Activated CD8-positive, alpha-beta memory T cell treated with anti-CD3 and anti-CD28 coated beads, Interleukin-2, amount 10 ng/mL, durations not matched to agents 7 days and 5 days (primary cell): Measurements from ENCODE around the gene BCL2L1. TPM values are rescaled to one million over a fixed set of nuclear protein-coding genes. Genes with fewer than 3 reads are reported as not detected.
"Not testable (repeated sequence)": the region's sequence is repeated elsewhere in the genome, so short reads cannot be mapped to it uniquely, and the experiment has no call there.

ENCODE experiments used
- ATAC-seq: fragments of 150-1000 bp; cut with Tn5 transposase; one replicate; pipeline ENCODE4 v1.10.0; 2021; ENCODE audit warnings: moderate library complexity
- CTCF ChIA-PET: fragments of 350-600 bp; sonication (Branson Sonifier 250); formaldehyde crosslinking; loops from one replicate; lab custom pipeline; 2021; ENCODE audit warnings: antibody characterized with exemption; lab: Charles Lee
- DNase-seq: peaks from one replicate; pipeline ENCODE4 v3.0.0-alpha.2; 2020
- H3K27ac Mint-ChIP-seq: one replicate; pipeline ENCODE4 v1.8.0; 2021; ENCODE audit warnings: mild to moderate bottlenecking, mixed read lengths
- H3K27me3 Mint-ChIP-seq: one replicate; pipeline ENCODE4 v1.8.0; 2021; ENCODE audit warnings: mixed read lengths
- H3K36me3 Mint-ChIP-seq: one replicate; pipeline ENCODE4 v1.8.0; 2021; ENCODE audit warnings: mild to moderate bottlenecking, mixed read lengths
- H3K4me1 Mint-ChIP-seq: one replicate; pipeline ENCODE4 v1.8.0; 2021; ENCODE audit warnings: mixed read lengths
- H3K4me3 Mint-ChIP-seq: one replicate; pipeline ENCODE4 v1.8.0; 2021; ENCODE audit warnings: mild to moderate bottlenecking, moderate library complexity, mixed read lengths
- H3K9me3 Mint-ChIP-seq: one replicate; pipeline ENCODE4 v1.8.0; 2022; ENCODE audit warnings: low read depth, mixed read lengths
- total RNA-seq, 2 experiments: library from RNA; stranded (reverse); gene quantifications; one replicate each; pipeline ENCODE4 v1.2.3, GENCODE V29; 2021

The BCL2L1 gene
- total RNA-seq, 2 experiments from 2014 or later = 69.8 to 121 TPM

GRCh38 chr20:31668944-31669343, 53.7 kb downstream of the BCL2L1 start:
- DNase-seq, H3K27me3 Mint-ChIP-seq, H3K4me3 Mint-ChIP-seq, ATAC-seq, H3K9me3 Mint-ChIP-seq: not testable (repeated sequence)
- CTCF ChIA-PET = interaction anchor here (1.4 to 25.0 kb wide), 3 partner anchors 8 to 56 kb away, joined by 3 to 685 read pairs (median 3); partner anchors contain the start of gene BCL2L1
- peak overlapping the region; percentile 70 for H3K27ac Mint-ChIP-seq
- peaks cover 85% of the 10 kb centered on the region for H3K4me1 Mint-ChIP-seq
- H3K36me3 Mint-ChIP-seq = peaks cover 42% of the 10 kb centered on the region

- peak overlapping the region; percentile 91 for H3K27ac Mint-ChIP-seq
- H3K27me3 Mint-ChIP-seq = no peaks in the 10 kb centered on the region
- peaks cover 39% of the 10 kb centered on the region for H3K36me3 Mint-ChIP-seq
- no peaks in the 10 kb centered on the region for H3K9me3 Mint-ChIP-seq
- H3K4me3 Mint-ChIP-seq = no peak overlapping the region
- ATAC-seq (no peak), DNase-seq (no peak)
- H3K4me1 Mint-ChIP-seq = peaks cover 78% of the 10 kb centered on the region
- CTCF ChIA-PET = interaction anchor here (1.2 to 25.0 kb wide), 4 partner anchors 31 to 55 kb away, joined by 3 to 685 read pairs (median 3); partner anchors contain the start of gene BCL2L1
Measured at GRCh38 chr20:31667315-31668285, 55.1 kb downstream of the BCL2L1 start.

DNA sequence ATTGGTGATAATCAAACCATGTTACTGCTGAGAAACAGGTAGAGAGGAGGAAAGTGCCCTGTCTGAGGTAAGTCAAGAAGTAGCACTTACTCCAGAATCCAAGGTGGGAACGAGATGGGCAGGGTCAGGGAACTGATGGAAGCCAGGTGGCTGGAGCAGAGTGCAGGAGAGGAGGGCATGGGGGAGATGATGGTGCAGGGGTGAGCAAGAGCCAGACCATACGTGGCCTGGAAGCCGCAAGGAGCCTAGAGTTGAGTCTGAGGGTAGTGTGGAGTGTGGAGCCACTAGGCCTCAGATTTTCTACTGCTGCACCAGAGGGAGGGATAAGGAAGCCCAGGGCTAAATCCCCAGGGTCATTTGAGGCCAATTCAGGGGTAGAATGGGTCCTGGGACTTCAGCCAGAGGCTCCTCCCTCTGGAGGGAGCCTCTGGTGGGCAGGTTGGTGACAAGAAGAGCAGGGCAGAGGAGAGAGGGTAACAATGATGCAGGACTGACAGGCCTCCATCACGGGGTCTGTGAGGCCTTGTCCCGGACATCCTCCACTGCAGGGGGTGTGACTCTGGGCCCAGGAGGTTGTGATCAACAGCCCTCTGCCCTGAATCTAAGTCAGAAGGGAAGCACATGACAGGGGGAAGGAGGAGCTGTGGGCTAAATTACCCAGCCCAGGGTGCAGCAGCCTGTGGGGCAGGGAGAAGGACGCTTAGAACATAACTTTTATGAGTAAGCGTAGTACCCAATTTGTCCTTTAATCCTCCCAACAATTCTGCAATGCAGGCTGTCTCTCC, 56.2 kb downstream of the BCL2L1 start:
- H3K27ac Mint-ChIP-seq = peak overlapping the region; percentile 91
- peaks cover 79% of the 10 kb centered on the region for H3K4me1 Mint-ChIP-seq
- H3K27me3 Mint-ChIP-seq = no peaks in the 10 kb centered on the region
- H3K4me3 Mint-ChIP-seq = no peak overlapping the region
- no peaks in the 10 kb centered on the region for H3K9me3 Mint-ChIP-seq
- DNase-seq (peak; percentile 83), ATAC-seq (peak; percentile 85)
- H3K36me3 Mint-ChIP-seq = peaks cover 36% of the 10 kb centered on the region
- CTCF ChIA-PET = interaction anchor here (1.2 to 25.0 kb wide), 3 partner anchors 33 to 53 kb away, joined by 3 to 685 read pairs (median 3); partner anchors contain the start of gene BCL2L1

- Mint-ChIP-seq H3K4me3 (no peak overlapping the region), H3K4me1 (peaks cover 77% of the 10 kb centered on the region), H3K27ac (peak overlapping the region; percentile 91), H3K27me3 (no peaks in the 10 kb centered on the region), H3K36me3 (peaks cover 33% of the 10 kb centered on the region), H3K9me3 (no peaks in the 10 kb centered on the region)
- CTCF ChIA-PET = interaction anchor here (2.4 to 25.0 kb wide), 2 partner anchors 10 to 49 kb away, joined by 17 to 685 read pairs; partner anchors contain the start of gene BCL2L1
- DNase-seq = no peak
- ATAC-seq = no peak
Measured at GRCh38 chr20:31665753-31666152, 56.9 kb downstream of the BCL2L1 start.

DNA sequence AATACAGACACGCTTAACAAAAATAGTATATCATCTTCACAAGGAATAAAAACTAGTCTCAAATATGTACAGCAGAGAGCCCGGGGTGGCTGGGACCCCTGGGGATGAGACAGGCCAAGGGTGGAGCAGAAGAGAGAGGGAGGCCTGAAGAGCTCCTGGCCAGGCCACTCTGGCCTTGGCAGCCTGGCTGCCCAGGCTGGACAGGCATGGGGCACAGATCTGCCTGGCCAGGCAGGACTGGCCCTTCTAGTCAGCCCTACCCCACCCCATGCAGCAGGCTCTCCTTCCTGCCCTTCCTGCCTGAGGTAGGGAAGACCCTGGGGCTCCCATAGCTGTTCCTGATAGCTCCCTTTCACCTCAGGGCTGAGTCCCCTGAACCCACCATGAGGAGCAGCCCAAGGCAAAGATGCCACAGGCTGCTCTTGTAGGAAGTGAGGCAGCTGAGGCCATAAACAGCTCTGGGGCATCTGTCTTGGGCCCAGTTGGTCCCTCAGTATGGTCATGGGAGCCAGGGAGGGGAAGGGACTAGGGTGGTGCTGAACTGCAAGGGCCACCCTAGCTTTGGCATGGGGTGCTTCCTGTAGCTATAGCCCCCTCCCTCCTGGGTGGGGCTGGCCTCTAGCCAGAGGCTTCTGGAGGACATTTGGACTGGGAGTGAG, 57.8 kb downstream of the BCL2L1 start:
- H3K4me1 Mint-ChIP-seq = peaks cover 70% of the 10 kb centered on the region
- H3K36me3 Mint-ChIP-seq = peaks cover 28% of the 10 kb centered on the region
- peak overlapping the region; percentile 74 for H3K27ac Mint-ChIP-seq

DNA sequence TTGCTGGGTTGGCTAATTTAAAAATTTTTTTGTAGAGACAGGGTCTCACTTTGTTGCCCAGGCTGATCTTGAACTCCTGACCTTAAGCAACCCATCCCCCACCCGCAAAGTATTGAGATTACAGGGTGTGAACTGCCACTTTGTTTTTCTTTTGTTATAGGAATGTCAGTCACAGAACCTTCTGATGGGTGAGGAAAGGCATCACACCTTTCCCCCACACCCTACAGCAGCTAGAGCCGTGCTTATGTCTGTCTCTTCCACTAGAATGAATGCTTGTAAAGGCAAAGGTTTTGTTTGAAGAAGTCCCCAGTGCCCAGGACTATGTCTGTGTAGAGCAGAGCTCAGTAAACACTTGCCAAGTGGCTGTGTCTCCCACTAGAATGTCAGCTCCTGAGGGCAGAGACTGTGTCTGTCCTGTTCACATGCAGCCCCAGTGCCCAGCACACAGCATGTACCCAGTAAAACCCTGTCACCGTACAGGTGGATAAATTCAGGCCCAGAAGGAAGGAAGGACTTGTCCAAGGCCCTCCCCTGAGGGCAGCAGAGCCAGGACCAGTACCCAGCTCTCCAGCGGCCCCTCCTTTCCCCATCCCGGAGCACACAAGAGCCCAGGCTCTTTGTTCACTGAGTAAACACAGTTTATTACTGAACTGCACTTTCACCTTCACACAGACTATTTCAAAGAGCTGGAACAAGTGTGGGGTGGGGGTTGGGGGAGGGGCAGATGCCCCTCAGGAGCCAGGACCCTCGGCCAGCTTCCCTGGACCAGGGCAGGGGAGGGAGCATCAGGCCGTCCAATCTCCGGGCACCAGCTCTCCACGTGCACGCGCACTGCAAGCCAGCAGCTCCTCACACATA, 58.6 kb downstream of the BCL2L1 start:
- Mint-ChIP-seq H3K4me1 (peaks cover 62% of the 10 kb centered on the region), H3K4me3 (no peak overlapping the region), H3K9me3 (no peaks in the 10 kb centered on the region), H3K36me3 (peaks cover 22% of the 10 kb centered on the region), H3K27me3 (no peaks in the 10 kb centered on the region), H3K27ac (peak overlapping the region; percentile 74)
- CTCF ChIA-PET = interaction anchor here (1.1 to 25.0 kb wide), 7 partner anchors 9 to 51 kb away, joined by 3 to 685 read pairs (median 6); partner anchors contain the start of gene BCL2L1
- no peak for DNase-seq
- no peak for ATAC-seq

More for the DNA sequence above, 57.8 kb downstream of the BCL2L1 start:
- H3K9me3 Mint-ChIP-seq = no peaks in the 10 kb centered on the region
- CTCF ChIA-PET = interaction anchor here (1.1 to 25.0 kb wide), 7 partner anchors 10 to 52 kb away, joined by 3 to 685 read pairs (median 6); partner anchors contain the start of gene BCL2L1
- DNase-seq = no peak
- H3K4me3 Mint-ChIP-seq = no peak overlapping the region
- ATAC-seq = no peak
- no peaks in the 10 kb centered on the region for H3K27me3 Mint-ChIP-seq

- Mint-ChIP-seq H3K9me3 (no peaks in the 10 kb centered on the region), H3K27ac (peak overlapping the region; percentile 72)
Measured at GRCh38 chr20:31663524-31663837, 59.2 kb downstream of the BCL2L1 start.

DNA sequence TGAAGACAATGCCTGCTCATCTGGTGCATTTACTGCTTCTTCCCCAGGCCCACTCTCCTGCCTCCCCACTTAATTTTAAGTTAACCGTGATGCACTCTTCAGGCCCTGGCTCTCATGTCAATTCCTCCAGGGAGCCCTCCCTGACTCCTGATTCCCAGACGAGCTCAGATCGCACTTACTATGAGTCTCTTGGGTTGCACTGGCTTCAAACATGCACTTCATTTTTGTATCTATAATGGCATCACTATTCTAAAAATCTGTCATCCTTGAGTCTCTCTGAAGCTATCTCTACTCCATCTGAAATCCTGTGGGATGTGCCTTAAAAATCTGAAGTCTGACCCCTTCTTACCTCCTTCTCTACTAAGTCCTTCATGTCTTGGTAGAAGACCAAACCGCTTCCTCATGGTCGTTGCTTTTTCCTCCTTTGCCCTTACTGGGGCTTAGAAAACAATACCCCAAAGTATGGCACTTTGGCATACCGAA, 60.3 kb downstream of the BCL2L1 start:
- CTCF ChIA-PET = interaction anchor here (0.9 to 25.0 kb wide), 22 partner anchors 10 to 148 kb away, joined by 3 to 685 read pairs (median 11); partner anchors contain the start of genes BCL2L1, HM13 and TPX2
- no peak for DNase-seq
- Mint-ChIP-seq H3K36me3 (peaks cover 18% of the 10 kb centered on the region), H3K4me1 (peaks cover 49% of the 10 kb centered on the region), H3K27ac (peak overlapping the region; percentile 84), H3K9me3 (no peaks in the 10 kb centered on the region), H3K27me3 (no peaks in the 10 kb centered on the region), H3K4me3 (peak overlapping the region; percentile 50)
- ATAC-seq = no peak

More at GRCh38 chr20:31663524-31663837, 59.2 kb downstream of the BCL2L1 start:
- Mint-ChIP-seq H3K4me3 (no peak overlapping the region), H3K36me3 (peaks cover 21% of the 10 kb centered on the region), H3K4me1 (peaks cover 57% of the 10 kb centered on the region), H3K27me3 (no peaks in the 10 kb centered on the region)
- ATAC-seq (no peak), DNase-seq (no peak)
- CTCF ChIA-PET = interaction anchor here (1.2 to 25.0 kb wide), 5 partner anchors 9 to 51 kb away, joined by 3 to 685 read pairs (median 17); partner anchors contain the start of gene BCL2L1

DNA sequence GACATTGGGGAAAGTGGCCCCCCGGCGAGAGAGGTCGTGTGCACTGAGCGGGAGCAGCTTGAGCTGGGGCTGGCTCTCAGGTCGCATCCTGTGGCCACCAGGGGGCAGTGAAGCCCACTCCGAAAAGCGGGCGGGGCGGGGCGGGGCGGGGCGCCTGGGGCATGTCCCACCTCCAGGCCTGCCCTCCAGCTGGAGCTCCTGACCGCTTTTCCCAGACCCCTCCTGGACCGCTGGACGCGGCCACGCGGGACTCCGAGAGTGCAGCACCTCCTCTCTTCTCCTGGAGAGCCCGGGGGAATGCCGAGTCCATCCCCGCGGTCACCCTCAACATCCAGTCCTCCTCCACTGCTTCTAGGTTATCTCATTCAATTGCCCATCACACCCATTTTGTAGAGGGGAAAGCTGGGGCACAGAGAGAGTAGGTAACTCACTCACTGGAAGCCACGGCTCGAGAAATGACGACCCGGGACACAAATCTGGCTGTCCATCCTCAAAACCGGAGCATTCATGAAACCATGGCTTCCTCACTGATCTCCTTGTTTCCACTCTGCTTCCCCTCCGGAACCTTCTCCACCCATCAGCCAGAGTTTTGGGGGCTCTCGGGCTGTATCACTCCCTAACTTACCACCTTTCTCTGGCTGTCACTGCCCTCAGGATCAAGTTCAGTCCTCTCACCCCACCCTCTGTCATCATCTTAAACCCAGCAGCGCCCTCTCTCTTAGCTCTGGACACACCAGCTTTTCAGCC, 60.9 kb downstream of the BCL2L1 start:
- H3K4me3 Mint-ChIP-seq = peak overlapping the region; percentile 50
- peaks cover 43% of the 10 kb centered on the region for H3K4me1 Mint-ChIP-seq
- ATAC-seq (peak; percentile 86), DNase-seq (peak; percentile 82)
- H3K9me3 Mint-ChIP-seq = no peaks in the 10 kb centered on the region
- CTCF ChIA-PET = interaction anchor here (0.6 to 25.0 kb wide), 30 partner anchors 9 to 201 kb away, joined by 3 to 685 read pairs (median 6); partner anchors contain the start of genes BCL2L1, HM13 and TPX2
- peak overlapping the region; percentile 84 for H3K27ac Mint-ChIP-seq
- H3K36me3 Mint-ChIP-seq = peaks cover 16% of the 10 kb centered on the region
- H3K27me3 Mint-ChIP-seq = no peaks in the 10 kb centered on the region

GRCh38 chr20:31654534-31654933, 68.1 kb downstream of the BCL2L1 start:
- Mint-ChIP-seq H3K27me3 (peaks cover 39% of the 10 kb centered on the region), H3K36me3 (no peaks in the 10 kb centered on the region), H3K27ac (no peak overlapping the region), H3K9me3 (no peaks in the 10 kb centered on the region), H3K4me3 (no peak overlapping the region), H3K4me1 (no peaks in the 10 kb centered on the region)
- no peak for DNase-seq
- CTCF ChIA-PET = interaction anchor here (0.5 to 25.0 kb wide), 4 partner anchors 9 to 60 kb away, joined by 3 to 685 read pairs (median 5); partner anchors contain the start of gene BCL2L1
- no peak for ATAC-seq

GRCh38 chr20:31653561-31653960, 69.1 kb downstream of the BCL2L1 start:
- no peak overlapping the region for H3K4me3 Mint-ChIP-seq
- ATAC-seq (no peak), DNase-seq (no peak)
- no peak overlapping the region for H3K27ac Mint-ChIP-seq
- H3K27me3 Mint-ChIP-seq = peaks cover 44% of the 10 kb centered on the region
- H3K36me3 Mint-ChIP-seq = no peaks in the 10 kb centered on the region
- H3K4me1 Mint-ChIP-seq = no peaks in the 10 kb centered on the region
- CTCF ChIA-PET = interaction anchor here (2.0 to 25.0 kb wide), 2 partner anchors 19 to 61 kb away, joined by 7 to 685 read pairs; partner anchors contain the start of gene BCL2L1
- no peaks in the 10 kb centered on the region for H3K9me3 Mint-ChIP-seq
